ENCODE measurements around the gene YIF1B.

YIF1B gene

DNA sequence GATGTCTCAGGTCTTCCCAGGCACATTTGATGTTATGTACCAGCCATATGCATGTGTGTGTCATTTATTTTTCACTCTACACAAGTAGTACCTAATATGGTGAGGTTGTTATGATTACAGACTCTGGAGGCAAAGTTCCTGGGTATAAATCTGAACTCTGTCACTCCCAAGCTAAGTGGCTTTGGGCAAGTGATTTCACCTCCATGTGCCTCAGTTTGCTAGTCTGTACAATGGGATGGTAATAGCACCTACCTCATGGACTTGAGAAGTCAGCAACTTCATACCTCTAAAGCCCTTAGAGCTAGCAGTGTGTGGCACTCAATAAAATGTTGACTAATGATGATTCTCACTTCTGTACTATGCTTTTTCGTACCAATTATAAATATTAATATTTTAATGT is 16.0 kb upstream of the YIF1B start:
- TF ChIP-seq, protein P1, sequence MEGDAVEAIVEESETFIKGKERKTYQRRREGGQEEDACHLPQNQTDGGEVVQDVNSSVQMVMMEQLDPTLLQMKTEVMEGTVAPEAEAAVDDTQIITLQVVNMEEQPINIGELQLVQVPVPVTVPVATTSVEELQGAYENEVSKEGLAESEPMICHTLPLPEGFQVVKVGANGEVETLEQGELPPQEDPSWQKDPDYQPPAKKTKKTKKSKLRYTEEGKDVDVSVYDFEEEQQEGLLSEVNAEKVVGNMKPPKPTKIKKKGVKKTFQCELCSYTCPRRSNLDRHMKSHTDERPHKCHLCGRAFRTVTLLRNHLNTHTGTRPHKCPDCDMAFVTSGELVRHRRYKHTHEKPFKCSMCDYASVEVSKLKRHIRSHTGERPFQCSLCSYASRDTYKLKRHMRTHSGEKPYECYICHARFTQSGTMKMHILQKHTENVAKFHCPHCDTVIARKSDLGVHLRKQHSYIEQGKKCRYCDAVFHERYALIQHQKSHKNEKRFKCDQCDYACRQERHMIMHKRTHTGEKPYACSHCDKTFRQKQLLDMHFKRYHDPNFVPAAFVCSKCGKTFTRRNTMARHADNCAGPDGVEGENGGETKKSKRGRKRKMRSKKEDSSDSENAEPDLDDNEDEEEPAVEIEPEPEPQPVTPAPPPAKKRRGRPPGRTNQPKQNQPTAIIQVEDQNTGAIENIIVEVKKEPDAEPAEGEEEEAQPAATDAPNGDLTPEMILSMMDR (IDR thresholded peaks at IDR 0.05; ENCODE audit: control insufficient read depth, extremely low read depth, insufficient read depth): no peak
- no peak for DNase-seq (ENCODE audit: low read depth)
- H3K4me3 ChIP-seq (ENCODE audit: low read depth, low read length): no peak overlapping the region

DNA sequence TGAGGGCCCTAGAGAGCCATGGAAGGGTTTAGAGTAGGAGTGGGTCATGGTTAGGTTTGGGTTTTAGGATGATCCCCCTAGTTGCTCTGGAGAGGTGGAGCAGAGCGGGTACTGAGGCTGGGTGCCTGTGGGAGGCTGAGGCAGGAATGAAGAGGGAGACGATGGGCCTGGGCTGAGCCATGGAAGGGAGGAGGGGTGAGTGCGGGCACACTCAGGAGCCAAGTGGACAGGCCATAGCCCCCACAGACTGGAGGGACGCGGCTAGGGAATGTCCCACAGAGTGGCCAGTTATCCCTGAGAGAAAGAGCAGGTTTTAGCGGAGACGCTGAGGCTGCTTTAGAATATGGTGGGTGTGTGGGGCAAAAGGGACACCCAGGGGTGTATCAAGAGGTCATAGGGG is 13.9 kb upstream of the YIF1B start:
- H3K4me3 ChIP-seq (ENCODE audit: low read depth, low read length): no peak overlapping the region
- DNase-seq (ENCODE audit: low read depth): no peak
- TF ChIP-seq, protein P1 (IDR thresholded peaks at IDR 0.05; ENCODE audit: control insufficient read depth, extremely low read depth, insufficient read depth): no peak

DNA sequence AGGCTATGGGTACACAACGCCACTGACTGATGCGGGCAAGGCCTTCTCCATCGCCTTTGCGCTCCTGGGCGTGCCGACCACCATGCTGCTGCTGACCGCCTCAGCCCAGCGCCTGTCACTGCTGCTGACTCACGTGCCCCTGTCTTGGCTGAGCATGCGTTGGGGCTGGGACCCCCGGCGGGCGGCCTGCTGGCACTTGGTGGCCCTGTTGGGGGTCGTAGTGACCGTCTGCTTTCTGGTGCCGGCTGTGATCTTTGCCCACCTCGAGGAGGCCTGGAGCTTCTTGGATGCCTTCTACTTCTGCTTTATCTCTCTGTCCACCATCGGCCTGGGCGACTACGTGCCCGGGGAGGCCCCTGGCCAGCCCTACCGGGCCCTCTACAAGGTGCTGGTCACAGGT is 10.8 kb upstream of the YIF1B start:
- H3K4me3 ChIP-seq (ENCODE audit: low read depth, low read length): no peak overlapping the region
- TF ChIP-seq, protein P1 (IDR thresholded peaks at IDR 0.05; ENCODE audit: control insufficient read depth, extremely low read depth, insufficient read depth): no peak
- no peak for DNase-seq (ENCODE audit: low read depth)

DNA sequence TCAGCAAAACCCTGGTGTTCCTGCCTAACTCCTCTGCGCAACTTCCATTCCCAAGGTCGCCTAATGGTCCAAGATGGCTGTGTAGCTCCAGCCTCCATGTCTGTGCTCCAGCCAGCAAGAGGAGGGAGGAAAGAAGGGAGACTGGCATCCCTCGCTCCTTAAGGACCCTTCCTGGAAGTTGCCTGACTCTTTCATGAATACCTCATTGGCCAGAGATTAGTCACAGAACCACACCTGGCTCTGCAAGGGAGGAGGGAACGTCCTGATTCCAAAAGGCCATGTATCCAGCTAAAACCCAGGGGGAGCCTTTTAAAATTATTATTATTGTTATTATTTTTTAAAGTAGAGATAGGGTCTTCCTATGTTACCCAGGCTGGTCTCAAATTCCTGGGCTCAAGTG is 8.7 kb upstream of the YIF1B start:
- DNase-seq (ENCODE audit: low read depth): no peak
- no peak overlapping the region for H3K4me3 ChIP-seq (ENCODE audit: low read depth, low read length)
- TF ChIP-seq, protein P1 (IDR thresholded peaks at IDR 0.05; ENCODE audit: control insufficient read depth, extremely low read depth, insufficient read depth): no peak

DNA sequence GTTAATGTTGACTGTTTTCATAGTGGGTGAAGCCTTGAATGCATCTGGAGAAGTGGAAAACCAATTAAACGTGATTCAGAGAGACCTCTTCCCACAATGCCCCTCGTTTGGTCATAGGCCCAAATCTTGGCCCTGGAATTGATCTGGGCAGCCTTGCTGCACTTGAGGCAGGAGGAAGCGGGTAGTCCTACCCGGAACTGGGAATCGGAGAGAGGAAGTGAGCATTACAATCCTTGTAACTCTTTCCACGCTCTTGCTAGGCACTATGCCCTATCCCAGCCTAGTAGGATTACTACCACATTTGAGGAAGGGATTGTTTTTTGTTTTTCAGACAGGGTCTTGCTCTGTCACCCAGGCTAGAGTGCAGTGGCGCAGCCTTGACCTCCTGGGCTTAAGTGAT is 7.5 kb upstream of the YIF1B start:
- no peak overlapping the region for H3K4me3 ChIP-seq (ENCODE audit: low read depth, low read length)
- TF ChIP-seq, protein P1 (IDR thresholded peaks at IDR 0.05; ENCODE audit: control insufficient read depth, extremely low read depth, insufficient read depth): no peak
- DNase-seq (ENCODE audit: low read depth): no peak

DNA sequence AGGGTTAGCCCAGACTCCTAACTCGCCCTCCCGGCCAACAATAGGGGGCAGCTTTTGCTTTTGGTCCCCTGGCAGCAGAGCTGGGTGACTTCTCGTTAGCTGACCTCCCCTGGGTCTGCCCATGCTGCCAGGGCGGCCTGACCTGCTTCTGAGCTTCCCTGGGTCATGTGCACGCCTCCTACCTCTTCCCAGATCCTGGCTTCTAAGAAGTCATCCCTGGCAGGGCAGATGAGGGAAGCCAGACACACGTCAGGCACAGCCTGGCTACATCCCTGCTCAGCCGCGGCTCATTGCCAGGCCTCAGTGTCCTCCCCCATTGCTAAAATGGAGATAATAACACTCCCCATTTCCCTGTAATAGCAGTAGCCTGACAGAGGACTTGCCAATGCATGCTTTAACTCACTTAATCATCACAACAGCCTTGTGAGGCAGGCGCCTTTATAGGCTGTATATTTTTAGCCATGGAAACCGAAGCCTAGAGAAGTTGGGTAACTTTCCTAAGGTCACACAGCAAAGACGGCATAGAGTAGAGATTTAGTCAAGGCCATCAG is 6.0 kb upstream of the YIF1B start:
- no peak overlapping the region for H3K4me3 ChIP-seq (ENCODE audit: low read depth, low read length)

DNA sequence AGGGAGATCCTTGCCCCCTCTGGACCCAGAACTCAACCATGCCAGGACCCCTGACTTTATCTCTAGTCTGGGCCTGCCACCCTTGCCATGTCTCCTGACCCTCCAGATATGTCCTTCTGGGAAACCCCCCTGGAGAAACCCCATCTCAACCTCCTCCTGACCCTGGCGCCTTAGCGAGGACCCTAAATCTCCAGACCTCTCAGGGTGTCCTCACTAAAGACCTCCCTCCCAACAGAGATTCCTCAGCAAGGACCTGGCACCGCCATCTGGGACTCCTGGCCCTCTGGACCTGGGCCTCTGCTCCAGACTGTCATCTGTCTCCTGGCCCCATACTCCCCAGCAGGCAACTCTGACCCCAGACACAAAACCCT is 5.2 kb upstream of the YIF1B start:
- TF ChIP-seq, protein P1 (IDR thresholded peaks at IDR 0.05; ENCODE audit: control insufficient read depth, extremely low read depth, insufficient read depth): no peak
- no peak for DNase-seq (ENCODE audit: low read depth)
- no peak overlapping the region for H3K4me3 ChIP-seq (ENCODE audit: low read depth, low read length)

More for the DNA sequence above, 6.0 kb upstream of the YIF1B start:
- DNase-seq (ENCODE audit: low read depth): no peak
- TF ChIP-seq, protein P1 (IDR thresholded peaks at IDR 0.05; ENCODE audit: control insufficient read depth, extremely low read depth, insufficient read depth): no peak
